ENCODE data around the gene MTX1.
A peak's percentile ranks its signal among the peaks of the same experiment; 100 is the strongest.
"Not testable (repeated sequence)": the region's sequence is repeated elsewhere in the genome, so short reads cannot be mapped to it uniquely, and the experiment has no call there.

MTX1 gene

GRCh38 chr1:155189926-155190325 lies 18.6 kb upstream of the MTX1 start:
- not testable (repeated sequence) for DNase-seq

- DNase-seq = no peak
Measured at GRCh38 chr1:155191904-155192303, 16.6 kb upstream of the MTX1 start.

GRCh38 chr1:155192346-155193274 lies 15.9 kb upstream of the MTX1 start:
- DNase-seq = no peak

GRCh38 chr1:155193275-155193990 lies 15.1 kb upstream of the MTX1 start:
- DNase-seq = peak; percentile 43

GRCh38 chr1:155193991-155194240 lies 14.6 kb upstream of the MTX1 start:
- not testable (repeated sequence) for DNase-seq

GRCh38 chr1:155195201-155196102 lies 13.0 kb upstream of the MTX1 start:
- DNase-seq = no peak

- DNase-seq = no peak
Measured at GRCh38 chr1:155196103-155196892, 12.2 kb upstream of the MTX1 start.

- no peak for DNase-seq
Measured at GRCh38 chr1:155196893-155197638, 11.4 kb upstream of the MTX1 start.

GRCh38 chr1:155197901-155198546 lies 10.5 kb upstream of the MTX1 start:
- no peak for DNase-seq

GRCh38 chr1:155198547-155198906 lies 10.0 kb upstream of the MTX1 start:
- DNase-seq = no peak

- no peak for DNase-seq
Measured at GRCh38 chr1:155199792-155200191, 8.7 kb upstream of the MTX1 start.

- no peak for DNase-seq
Measured at GRCh38 chr1:155200920-155201319, 7.6 kb upstream of the MTX1 start.

GRCh38 chr1:155202198-155202597 lies 6.3 kb upstream of the MTX1 start:
- DNase-seq = no peak

GRCh38 chr1:155202731-155203515 lies 5.6 kb upstream of the MTX1 start:
- no peak for DNase-seq

GRCh38 chr1:155205035-155205434 lies 3.5 kb upstream of the MTX1 start:
- no peak for DNase-seq

- no peak for DNase-seq
Measured at GRCh38 chr1:155205969-155206593, 2.4 kb upstream of the MTX1 start.

GRCh38 chr1:155206891-155207805 lies 1.3 kb upstream of the MTX1 start:
- peak; percentile 63 for DNase-seq

GRCh38 chr1:155207806-155208540 lies 522 bp upstream of the MTX1 start, which contains the start of gene THBS3:
Gene THBS3, minus strand, starts transcription at chr1:155207897. Its CDS starts 21 bp downstream, at chr1:155207876.
- no peak for DNase-seq

All from NCI-H2081 treated with DMSO at 0.1 percent for 48 hours (cell line).